GM12891 (cell line): ENCODE results near the gene PGP.

Experiments used
- PAX5 ChIP-seq: IDR thresholded peaks from 2 replicates; pipeline ENCODE4 v1.6.1; 2011; ENCODE audit warnings: low read length, moderate library complexity, mild to moderate bottlenecking; ENCODE audit not compliant: insufficient read depth, severe bottlenecking
- POLR2A ChIP-seq: IDR thresholded peaks from 2 replicates; pipeline ENCODE4 v1.6.1; 2011; ENCODE audit warnings: low read depth, low read length, control low read depth
- POLR2AphosphoS5 ChIP-seq: IDR thresholded peaks from 2 replicates; pipeline ENCODE4 v1.6.1; 2011; ENCODE audit warnings: low read depth, low read length, control low read depth
- POU2F2 ChIP-seq: IDR thresholded peaks from 2 replicates; pipeline ENCODE4 v1.6.1; 2011; ENCODE audit warnings: low read depth, mild to moderate bottlenecking, control low read depth, low read length, moderate library complexity
- SPI1 ChIP-seq: IDR thresholded peaks from 2 replicates; pipeline ENCODE4 v1.6.1; 2011; ENCODE audit warnings: low read depth, low read length, control low read depth
- TAF1 ChIP-seq: IDR thresholded peaks from 2 replicates; pipeline ENCODE4 v1.6.1; 2011; ENCODE audit warnings: low read depth, low read length, control low read depth

- TF ChIP-seq TAF1: no peak
- TF ChIP-seq POLR2AphosphoS5: 0 out of 2 replicates have a peak, but pooled peaks have one; percentile 25
- no peak for TF ChIP-seq POLR2A
- no peak for TF ChIP-seq POU2F2
- TF ChIP-seq PAX5: no peak
- no peak for TF ChIP-seq SPI1
These were observed 17.7 kb upstream of the PGP start for GRCh38 chr16:2232094-2232990.
